Thoracic aorta (tissue), 2 donors: ENCODE data around the gene ZNRF4. TPM values are rescaled to one million over a fixed set of nuclear protein-coding genes. Genes with fewer than 3 reads are reported as not detected.

Experiments
- ATAC-seq: fragments of 150-250 bp; one replicate; pipeline ENCODE4 v1.8.0; 2017; ENCODE audit warnings: low read depth; ENCODE audit not compliant: insufficient number of reproducible peaks, low FRiP score
- DNase-seq: peaks from one replicate; pipeline ENCODE4 v3.0.0-alpha.2; 2020; ENCODE audit warnings: low spot score
- H3K27ac ChIP-seq, 2 donors: fragments of 200-600 bp; sonication (generic); 1 replicate in 1 of 2; 2 replicates in 1 of 2; pipeline ENCODE4 v1.5.1; 2016; ENCODE audit warnings: mild to moderate bottlenecking in 2 of 2, moderate library complexity in 2 of 2
- H3K27me3 ChIP-seq: fragments of 200-600 bp; sonication (generic); replicated peaks from 2 replicates; pipeline ENCODE4 v1.6.0; 2016; ENCODE audit warnings: mild to moderate bottlenecking; ENCODE audit not compliant: insufficient read depth
- H3K36me3 ChIP-seq: fragments of 200-600 bp; sonication (generic); one replicate; pipeline ENCODE4 v1.5.1; 2016
- H3K4me1 ChIP-seq, 2 donors: fragments of 200-600 bp; sonication (generic); 1 replicate in 1 of 2; 2 replicates in 1 of 2; pipeline versions ENCODE4 v1.5.1 to v1.6.0; 2016; ENCODE audit warnings: low read depth in 2 of 2, mild to moderate bottlenecking in 1 of 2; ENCODE audit not compliant: control insufficient read depth in 1 of 2
- H3K4me3 ChIP-seq: fragments of 200-600 bp; sonication (generic); 2 replicates; pipeline ENCODE4 v1.5.1; 2016; ENCODE audit warnings: mild to moderate bottlenecking
- H3K9me3 ChIP-seq: fragments of 200-600 bp; sonication (generic); 2 replicates; pipeline ENCODE4 v1.5.1; 2016
- CTCF ChIP-seq: fragments of 200-600 bp; sonication (generic); IDR thresholded peaks from one replicate; pipeline ENCODE4 v1.5.1; 2019; ENCODE audit warnings: antibody characterized with exemption
- total RNA-seq, 2 donors: library from RNA; depleted of rRNA; stranded (reverse); fragments of >200 nt; gene quantifications; one replicate each; pipeline versions ENCODE4 v1.1.0 to v1.2.3, GENCODE V29; 2016

Gene ZNRF4
- total RNA-seq, 2 donors from 2014 or later, result not detected

DNA sequence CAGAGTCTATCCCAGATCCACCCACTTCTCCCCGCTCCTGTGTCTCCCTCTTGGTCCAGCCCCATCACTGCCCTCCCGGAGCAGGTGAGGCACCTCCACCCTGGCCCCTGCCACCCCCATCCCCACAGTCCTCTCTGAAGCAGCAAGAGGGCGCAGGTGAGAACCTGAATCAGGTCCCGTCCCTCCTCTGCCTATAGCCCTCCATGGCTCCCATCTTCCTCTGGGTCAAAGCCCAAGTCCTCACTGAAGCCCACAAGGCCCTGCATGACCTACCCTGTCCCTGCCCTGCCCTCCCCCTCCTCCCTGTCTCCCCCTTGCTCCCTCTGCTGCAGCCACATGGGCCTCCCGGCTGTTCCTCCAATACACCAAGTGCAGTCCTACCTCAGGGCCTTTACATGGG, 10.8 kb upstream of the ZNRF4 start:
- ATAC-seq (no peak), DNase-seq (no peak)
- no peaks in the 10 kb centered on the region for H3K9me3 ChIP-seq
- no peak overlapping the region for H3K27ac ChIP-seq
- no peaks in the 10 kb centered on the region for H3K36me3 ChIP-seq
- H3K27me3 ChIP-seq, result no peaks in the 10 kb centered on the region
- no peak for TF ChIP-seq CTCF
- H3K4me3 ChIP-seq, result no peak overlapping the region
- no peaks in the 10 kb centered on the region for H3K4me1 ChIP-seq

- Histone ChIP-seq H3K27me3 (no peaks in the 10 kb centered on the region), H3K4me3 (no peak overlapping the region), H3K4me1 (no peaks in the 10 kb centered on the region), H3K36me3 (no peaks in the 10 kb centered on the region), H3K9me3 (no peaks in the 10 kb centered on the region), H3K27ac (no peak overlapping the region)
- no peak for TF ChIP-seq CTCF
- no peak for ATAC-seq
- DNase-seq, result no peak
Observed at GRCh38 chr19:5445071-5445470, 10.1 kb upstream of the ZNRF4 start.

DNA sequence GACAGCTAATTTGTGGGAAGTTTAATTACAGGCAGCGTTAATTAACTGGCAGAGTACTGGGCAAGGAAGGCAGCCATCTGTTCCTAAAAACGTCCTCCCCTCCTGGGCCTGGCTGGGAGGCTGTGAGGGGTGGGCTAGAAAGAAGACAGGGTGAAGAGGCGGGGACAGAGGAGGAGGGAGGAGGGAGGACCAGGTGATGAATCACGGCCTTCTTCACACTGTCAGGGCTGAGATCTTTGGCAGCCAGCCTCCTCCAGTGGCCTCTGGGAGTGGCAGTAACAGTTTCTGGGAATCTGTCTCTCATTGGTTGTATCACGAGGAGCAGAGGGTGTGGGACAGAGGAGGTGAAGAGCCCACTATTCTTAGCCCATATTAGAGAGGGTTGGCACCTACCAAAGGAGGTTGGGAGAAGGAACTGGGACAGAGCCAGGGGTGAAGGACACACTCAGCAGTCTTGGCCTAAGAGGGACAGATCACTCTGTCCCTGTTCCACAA, 9.6 kb upstream of the ZNRF4 start:
- no peak for DNase-seq

GRCh38 chr19:5447700-5448311, 7.4 kb upstream of the ZNRF4 start:
- Histone ChIP-seq H3K4me1 (no peaks in the 10 kb centered on the region), H3K27ac (no peak overlapping the region), H3K4me3 (no peak overlapping the region), H3K9me3 (no peaks in the 10 kb centered on the region), H3K27me3 (no peaks in the 10 kb centered on the region), H3K36me3 (no peaks in the 10 kb centered on the region)
- no peak for ATAC-seq
- TF ChIP-seq CTCF, result no peak
- DNase-seq, result no peak

More for the DNA sequence above, 9.6 kb upstream of the ZNRF4 start:
- H3K36me3 ChIP-seq, result no peaks in the 10 kb centered on the region
- H3K4me1 ChIP-seq, result no peaks in the 10 kb centered on the region
- no peaks in the 10 kb centered on the region for H3K27me3 ChIP-seq
- no peaks in the 10 kb centered on the region for H3K9me3 ChIP-seq
- no peak for TF ChIP-seq CTCF
- no peak for ATAC-seq
- H3K4me3 ChIP-seq, result no peak overlapping the region
- no peak overlapping the region for H3K27ac ChIP-seq

DNA sequence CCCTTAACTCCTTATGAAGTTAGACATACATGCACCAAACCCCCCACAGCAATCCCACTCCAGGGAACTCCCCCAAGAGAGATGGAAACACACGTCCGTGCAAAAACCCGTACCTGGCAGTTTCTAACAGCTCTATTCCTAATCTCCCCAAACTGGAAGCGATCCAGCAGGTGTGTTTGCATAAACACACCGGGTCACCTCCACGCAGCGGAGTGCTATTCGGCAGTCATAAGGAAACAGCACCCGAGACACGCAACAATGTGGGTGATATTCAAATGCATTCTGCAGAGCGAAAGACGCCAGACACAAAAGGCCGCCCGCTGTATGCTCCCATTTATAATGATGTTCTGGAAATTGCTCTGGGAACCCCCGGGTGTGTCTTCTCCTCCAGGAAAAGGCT, 6.8 kb upstream of the ZNRF4 start:
- no peak for ATAC-seq
- H3K27ac ChIP-seq, result no peak overlapping the region
- no peak overlapping the region for H3K4me3 ChIP-seq
- no peaks in the 10 kb centered on the region for H3K9me3 ChIP-seq
- no peak for TF ChIP-seq CTCF
- DNase-seq, result no peak
- no peaks in the 10 kb centered on the region for H3K4me1 ChIP-seq
- no peaks in the 10 kb centered on the region for H3K36me3 ChIP-seq
- H3K27me3 ChIP-seq, result no peaks in the 10 kb centered on the region
